NCI-H526 treated with DMSO at 0.1 percent for 48 hours (cell line): ENCODE measurements around the gene PCGF1.
A peak's percentile ranks its signal among the peaks of the same experiment; 100 is the strongest.
"Not testable (repeated sequence)": the region's sequence is repeated elsewhere in the genome, so short reads cannot be mapped to it uniquely, and the experiment has no call there.

Source experiments
- DNase-seq: peaks from one replicate; lab custom pipeline; 2025; lab: John Stamatoyannopoulos, UW

PCGF1 gene

GRCh38 chr2:74499267-74499939 is 8.1 kb downstream of the PCGF1 start, which contains the start of gene LBX2:
TSS of gene LBX2 (minus strand) at chr2:74499603. CDS start at chr2:74499537, 66 bp downstream.
- no peak for DNase-seq

- DNase-seq: no peak
Measured at GRCh38 chr2:74498500-74499266, 8.8 kb downstream of the PCGF1 start.

GRCh38 chr2:74497777-74498499 is 9.6 kb downstream of the PCGF1 start:
- DNase-seq: no peak

DNA sequence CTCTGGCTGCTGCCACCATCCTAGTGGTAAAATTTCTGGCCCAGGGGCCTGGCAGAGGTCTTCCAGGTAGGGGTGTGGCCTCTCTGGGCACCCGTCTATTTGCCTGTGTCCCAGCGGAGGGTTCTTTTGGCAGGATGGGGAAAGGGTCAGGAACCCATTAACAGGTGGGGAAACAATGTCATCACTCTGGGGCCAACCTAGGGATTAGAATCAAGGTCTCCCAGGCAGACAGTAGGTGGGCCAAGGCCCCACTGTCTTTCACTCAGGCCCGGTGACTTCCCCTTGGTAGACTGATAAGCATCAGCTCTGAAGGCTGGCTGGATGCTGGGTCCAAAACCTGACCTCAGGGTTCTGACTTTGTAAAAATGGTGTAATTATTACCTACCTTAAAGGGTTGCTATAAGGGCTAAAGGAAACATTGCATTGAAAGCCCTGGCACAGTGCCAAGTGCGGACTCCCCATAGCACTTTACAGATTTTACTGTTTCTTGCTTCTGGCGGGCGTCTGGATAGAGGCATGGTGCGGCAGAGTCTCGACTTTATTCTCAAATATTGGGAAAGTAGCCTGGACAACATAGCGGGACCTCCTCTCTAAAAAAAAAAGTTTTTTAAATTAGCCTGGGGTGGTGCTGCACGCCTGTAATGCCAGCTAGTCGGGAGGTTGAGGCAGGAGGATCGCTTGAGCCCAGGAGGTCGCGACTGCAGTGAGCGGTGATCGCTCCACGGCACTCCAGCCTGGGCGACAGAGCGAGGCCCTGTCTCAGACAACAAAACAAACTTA is 10.3 kb downstream of the PCGF1 start:
- no peak for DNase-seq

GRCh38 chr2:74495440-74495839 is 12.1 kb downstream of the PCGF1 start:
- no peak for DNase-seq

- DNase-seq: no peak
Measured at GRCh38 chr2:74493546-74493945, 13.9 kb downstream of the PCGF1 start.

DNA sequence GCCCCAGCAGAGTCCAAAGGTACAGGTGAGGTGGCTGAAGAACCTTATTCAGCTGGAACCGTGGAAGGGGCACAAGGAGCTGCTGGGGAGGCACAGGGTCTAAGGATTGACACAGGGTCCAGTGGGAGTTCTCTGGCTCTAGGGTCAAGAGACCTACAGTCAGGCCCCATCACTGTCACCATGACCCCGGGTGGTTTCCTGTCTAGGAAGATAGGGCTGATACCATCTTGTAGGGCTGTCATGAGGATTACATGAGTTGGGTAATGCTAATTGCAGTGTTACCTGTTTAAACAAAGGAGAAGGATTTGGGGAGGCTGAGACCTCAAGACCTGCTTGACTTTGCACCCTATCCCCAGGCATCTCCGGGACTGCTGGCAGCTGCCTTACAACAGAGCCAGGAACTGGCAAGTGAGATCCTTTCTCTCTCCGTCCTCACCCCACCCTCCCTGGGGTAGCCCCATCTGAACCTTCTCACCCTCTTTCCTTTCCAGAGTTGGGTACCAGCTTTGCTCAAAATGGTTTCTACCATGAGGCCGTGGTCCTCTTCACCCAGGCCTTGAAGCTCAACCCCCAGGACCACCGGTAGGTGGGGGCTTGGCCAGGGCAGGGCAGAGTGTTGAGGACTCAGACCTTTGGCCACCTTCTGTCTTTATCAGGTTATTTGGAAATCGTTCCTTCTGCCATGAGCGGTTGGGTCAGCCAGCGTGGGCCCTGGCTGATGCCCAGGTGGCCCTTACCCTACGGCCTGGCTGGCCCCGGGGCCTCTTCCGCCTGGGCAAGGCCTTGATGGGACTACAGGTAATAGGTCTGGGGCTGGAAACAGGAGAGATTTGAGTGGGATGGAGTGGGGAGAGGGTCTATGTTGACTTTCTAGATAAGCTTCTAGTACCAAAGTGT is 15.6 kb downstream of the PCGF1 start:
- no peak for DNase-seq

GRCh38 chr2:74489906-74490305 is 17.6 kb downstream of the PCGF1 start:
- DNase-seq: no peak

DNA sequence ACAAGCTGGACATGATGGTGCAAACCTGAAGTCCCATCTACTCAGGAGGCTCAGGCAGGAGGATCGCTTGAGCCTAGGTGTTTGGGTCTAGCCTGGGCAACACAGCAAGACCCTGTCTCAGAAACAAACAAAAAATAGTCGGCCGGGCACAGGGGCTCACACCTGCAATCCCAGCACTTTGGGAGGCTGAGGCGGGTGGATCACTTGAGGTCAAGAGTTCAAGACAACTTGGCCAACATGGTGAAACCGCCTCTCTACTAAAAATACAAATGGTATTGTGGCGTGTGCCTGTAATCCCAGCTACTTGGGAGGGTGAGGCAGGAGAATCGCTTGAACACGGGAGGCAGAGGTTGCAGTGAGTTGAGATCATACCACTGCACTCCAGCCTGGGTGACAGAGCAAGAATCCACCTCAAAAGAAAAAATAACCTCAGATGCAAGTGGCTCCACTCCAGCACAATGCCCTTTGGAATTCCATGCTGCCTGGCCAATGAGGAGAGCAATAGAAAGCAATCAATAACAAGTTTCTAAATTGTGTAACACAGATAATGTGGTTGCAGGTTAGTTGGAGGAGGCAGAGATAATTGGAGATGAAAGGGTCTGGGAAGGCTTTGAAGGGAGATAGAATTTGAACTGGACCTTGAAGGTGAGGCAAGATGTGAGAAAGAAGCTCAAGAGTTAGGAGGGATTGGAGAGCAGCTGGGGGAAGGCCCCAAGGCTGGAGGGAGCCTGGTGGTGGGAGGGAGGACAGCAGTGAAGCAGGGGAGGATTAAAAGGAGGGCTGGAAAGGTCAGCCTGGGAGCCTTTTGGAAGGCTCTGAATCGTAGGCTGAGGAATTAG is 18.6 kb downstream of the PCGF1 start:
- DNase-seq: no peak

DNA sequence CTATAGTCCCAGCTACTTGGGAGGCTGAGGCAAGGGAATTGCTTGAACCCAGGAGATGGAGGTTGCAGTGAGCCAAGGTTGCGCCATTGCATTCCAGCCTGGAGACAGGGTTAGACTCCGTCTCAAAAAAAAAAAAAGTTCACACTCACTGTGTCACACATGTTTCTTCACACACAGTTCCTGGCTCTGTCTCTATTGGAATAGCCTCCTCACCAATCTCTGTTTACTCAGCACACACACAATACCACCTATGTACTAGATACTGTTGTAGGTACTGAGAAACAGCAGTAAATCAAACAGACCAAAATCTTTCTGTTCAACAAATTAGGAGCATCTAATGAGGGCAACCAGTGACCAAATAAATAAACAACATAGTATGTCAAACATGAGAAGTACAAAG is 21.4 kb downstream of the PCGF1 start:
- no peak for DNase-seq

DNA sequence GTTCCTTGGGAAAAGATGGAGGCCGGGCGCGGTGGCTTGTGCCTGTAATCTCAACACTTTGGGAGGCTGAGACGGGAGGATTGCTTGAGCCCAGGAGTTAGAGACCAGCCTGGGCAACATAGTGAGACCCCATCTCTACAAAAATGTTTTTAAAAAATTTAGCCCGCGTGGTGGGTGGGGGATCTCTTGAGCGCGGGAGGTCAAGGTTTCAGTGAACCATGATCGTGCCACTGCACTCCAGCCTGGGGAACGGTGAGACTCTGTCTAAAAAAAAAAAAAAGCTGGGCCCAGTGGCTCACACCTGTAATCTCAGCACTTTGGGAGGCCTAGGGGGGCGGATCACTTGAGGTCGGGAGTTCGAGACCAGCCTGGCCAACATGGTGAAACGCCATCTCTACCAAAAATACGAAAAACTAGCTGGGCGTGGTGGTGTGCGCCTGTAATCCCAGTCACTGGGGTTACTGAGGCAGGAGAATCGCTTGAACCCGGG is 23.8 kb downstream of the PCGF1 start:
- not testable (repeated sequence) for DNase-seq

GRCh38 chr2:74482801-74483674 is 24.5 kb downstream of the PCGF1 start, which contains the start of the genes CCDC142 and TTC31:
TSS of gene CCDC142 (minus strand) at chr2:74482998. CDS start at chr2:74482837, 161 bp downstream.
TSS of gene TTC31 (plus strand) at chr2:74483081. CDS start at chr2:74483096, 15 bp downstream.
- DNase-seq: peak; percentile 91

DNA sequence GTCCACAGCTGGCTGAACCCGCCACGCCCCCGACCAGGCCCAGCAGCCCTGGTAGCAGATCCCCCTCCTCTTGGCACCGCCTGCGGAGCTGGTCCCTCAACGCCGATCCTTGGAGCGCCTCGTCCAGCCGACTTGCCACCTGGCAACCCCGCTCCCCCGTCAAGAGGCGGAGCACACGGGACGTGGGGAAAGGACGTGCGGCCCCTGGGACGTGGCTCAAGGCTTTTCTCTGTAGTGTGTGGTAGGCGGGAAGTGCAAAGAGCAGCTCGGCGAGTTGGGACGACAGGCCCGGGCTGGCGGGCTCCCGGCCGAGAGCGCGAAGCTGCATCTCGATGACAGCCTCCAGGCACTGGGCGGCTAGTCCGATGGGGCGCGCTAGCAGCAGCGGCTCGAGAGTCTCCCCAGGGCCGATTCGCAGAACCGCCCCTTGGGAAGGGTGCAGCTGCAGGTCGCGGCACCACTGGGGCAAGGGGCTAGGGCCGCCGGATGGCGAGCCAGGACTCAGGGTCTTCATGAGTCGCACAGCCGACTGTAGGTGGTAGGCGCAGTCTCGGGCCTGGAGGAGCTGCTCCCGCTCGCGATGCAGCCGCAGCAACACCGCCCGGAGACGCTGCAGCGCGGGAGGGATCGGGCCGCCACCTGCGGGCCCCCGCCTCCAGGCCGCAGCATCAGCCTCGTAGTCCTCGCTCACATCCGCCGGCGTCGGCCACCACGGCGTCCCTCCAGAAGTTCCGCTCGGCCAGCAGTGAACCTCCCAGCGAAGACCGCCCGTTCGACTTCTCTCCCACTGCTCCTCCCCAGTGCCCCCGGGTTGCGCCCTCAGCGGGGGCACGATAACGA is 25.3 kb downstream of the PCGF1 start:
- DNase-seq: no peak

- no peak for DNase-seq
Measured at GRCh38 chr2:74481431-74481830, 26.1 kb downstream of the PCGF1 start.

DNA sequence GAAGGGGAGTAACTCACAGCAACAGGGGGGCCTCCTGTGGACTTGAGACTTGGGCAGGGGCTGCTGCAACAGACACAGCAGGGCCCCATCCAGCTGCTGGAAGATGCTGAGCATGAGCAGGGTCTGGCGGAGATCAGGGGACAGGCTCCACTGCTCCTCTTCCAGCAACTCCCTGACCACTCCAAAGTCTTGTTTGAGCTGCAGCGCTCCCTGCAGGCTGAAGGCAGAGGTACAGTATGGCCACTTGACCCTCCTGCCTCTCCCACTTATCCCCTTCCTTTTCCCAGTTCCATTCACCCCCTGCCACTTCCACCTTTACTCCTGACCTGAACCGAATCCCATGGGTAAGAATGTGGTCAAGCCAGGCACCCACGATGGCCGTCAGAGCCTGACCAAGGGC is 32.6 kb downstream of the PCGF1 start:
- no peak for DNase-seq

DNA sequence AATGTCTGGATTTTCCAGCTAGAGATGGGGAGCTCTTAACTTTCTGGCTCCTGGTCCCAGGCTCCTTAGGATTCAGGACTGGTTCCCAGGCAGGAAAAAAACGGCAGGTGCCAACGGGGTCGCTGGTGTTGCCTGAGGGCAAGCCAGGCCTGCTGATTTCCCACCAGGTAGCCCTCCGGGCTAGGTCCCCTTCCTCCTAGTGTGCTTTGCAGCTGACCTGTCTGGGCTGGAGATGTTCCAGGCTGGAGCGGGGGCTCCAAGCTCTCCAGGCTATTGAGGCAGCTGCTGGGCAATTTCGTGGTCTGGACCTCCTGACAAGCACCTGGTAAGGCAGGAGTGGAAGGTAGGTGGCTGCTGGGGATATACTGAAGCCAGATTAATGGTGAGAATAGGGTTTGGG is 33.0 kb downstream of the PCGF1 start:
- DNase-seq: no peak

- no peak for DNase-seq
Measured at GRCh38 chr2:74472945-74473258, 34.6 kb downstream of the PCGF1 start.
